ENCODE data around the gene MSN. TPM values are rescaled to one million over a fixed set of nuclear protein-coding genes. Genes with fewer than 3 reads are reported as not detected.
A peak's percentile ranks its signal among the peaks of the same experiment; 100 is the strongest.

Gene MSN
- total RNA-seq, 1 donor from 2014 or later = 384 TPM

DNA sequence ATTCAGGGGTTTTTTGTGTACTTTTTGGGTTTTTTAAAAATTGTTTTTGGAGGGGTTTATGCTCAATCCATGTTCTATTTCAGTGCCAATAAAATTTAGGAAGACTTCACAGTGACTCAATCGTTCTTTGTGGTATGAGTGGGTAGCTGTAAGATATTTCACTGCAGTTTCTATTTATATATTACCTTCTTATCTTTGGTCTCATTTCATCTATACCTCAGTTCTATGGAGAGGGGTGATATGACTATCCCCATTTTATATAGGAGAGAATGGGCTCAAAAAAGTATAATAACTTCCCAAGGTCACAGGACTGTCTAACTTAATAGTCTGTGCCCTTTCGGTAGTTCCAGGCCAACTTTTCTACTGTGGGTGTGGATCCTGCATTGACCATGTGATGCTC lies 74.4 kb downstream of the MSN start:
- Mint-ChIP-seq H3K27ac (ENCODE audit: unreplicated experiment) (no peak overlapping the region), H3K4me1 (ENCODE audit: low read depth) (no peaks in the 10 kb centered on the region), H3K9me3 (ENCODE audit: low read depth) (peaks cover 6% of the 10 kb centered on the region), H3K4me3 (ENCODE audit: unreplicated experiment) (no peak overlapping the region), H3K36me3 (ENCODE audit: low read depth) (peaks cover 28% of the 10 kb centered on the region), H3K27me3 (ENCODE audit: low read depth) (no peaks in the 10 kb centered on the region)
- DNase-seq (ENCODE audit: low spot score) = no peak
- TF ChIP-seq, protein P1, sequence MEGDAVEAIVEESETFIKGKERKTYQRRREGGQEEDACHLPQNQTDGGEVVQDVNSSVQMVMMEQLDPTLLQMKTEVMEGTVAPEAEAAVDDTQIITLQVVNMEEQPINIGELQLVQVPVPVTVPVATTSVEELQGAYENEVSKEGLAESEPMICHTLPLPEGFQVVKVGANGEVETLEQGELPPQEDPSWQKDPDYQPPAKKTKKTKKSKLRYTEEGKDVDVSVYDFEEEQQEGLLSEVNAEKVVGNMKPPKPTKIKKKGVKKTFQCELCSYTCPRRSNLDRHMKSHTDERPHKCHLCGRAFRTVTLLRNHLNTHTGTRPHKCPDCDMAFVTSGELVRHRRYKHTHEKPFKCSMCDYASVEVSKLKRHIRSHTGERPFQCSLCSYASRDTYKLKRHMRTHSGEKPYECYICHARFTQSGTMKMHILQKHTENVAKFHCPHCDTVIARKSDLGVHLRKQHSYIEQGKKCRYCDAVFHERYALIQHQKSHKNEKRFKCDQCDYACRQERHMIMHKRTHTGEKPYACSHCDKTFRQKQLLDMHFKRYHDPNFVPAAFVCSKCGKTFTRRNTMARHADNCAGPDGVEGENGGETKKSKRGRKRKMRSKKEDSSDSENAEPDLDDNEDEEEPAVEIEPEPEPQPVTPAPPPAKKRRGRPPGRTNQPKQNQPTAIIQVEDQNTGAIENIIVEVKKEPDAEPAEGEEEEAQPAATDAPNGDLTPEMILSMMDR (IDR thresholded peaks at IDR 0.05) = no peak

DNA sequence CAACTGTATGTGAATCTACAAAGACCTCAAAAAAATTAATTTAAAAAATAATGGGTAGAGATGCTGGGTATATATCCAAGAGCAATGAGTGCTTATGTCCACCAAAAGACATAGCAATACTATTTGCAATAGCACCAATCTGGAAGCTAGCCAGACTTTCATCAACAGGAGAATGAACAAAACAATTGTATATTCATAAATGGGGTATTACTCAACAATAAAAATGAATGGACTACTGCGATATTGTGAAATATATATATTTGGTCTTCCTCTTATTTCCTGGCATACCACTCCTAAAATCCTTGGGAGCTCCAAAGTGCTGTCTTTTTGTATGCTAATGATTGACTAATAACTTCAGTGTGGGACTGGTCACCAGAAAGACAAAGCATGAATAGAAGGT lies 77.5 kb downstream of the MSN start:
- Mint-ChIP-seq H3K4me3 (ENCODE audit: unreplicated experiment) (no peak overlapping the region), H3K27me3 (ENCODE audit: low read depth) (no peaks in the 10 kb centered on the region), H3K36me3 (ENCODE audit: low read depth) (peaks cover 17% of the 10 kb centered on the region), H3K9me3 (ENCODE audit: low read depth) (peaks cover 4% of the 10 kb centered on the region), H3K4me1 (ENCODE audit: low read depth) (peaks cover 2% of the 10 kb centered on the region), H3K27ac (ENCODE audit: unreplicated experiment) (no peak overlapping the region)
- DNase-seq (ENCODE audit: low spot score) = no peak
- TF ChIP-seq, protein P1 (IDR thresholded peaks at IDR 0.05) = no peak

DNA sequence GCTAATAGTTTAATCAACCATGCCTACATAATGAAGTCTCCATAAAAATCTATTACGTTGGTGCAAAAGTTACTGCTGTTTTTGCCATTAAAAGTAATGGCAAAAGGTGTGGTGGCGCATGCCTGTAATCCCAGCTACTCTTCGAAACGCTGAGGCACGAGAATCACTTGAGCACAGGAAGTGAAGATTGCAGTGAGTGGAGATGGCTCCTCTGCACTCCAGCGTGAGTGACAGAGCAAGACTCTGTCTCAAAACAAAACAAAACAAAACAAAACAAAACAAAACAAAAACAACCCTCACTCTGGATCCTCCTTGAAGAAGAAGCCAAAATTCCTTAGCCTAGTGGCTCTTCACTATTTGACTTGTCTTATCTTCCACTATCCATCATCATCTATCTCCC lies 78.0 kb downstream of the MSN start:
- no peak overlapping the region for H3K4me3 Mint-ChIP-seq (ENCODE audit: unreplicated experiment)
- TF ChIP-seq, protein P1 (IDR thresholded peaks at IDR 0.05) = no peak
- peaks cover 4% of the 10 kb centered on the region for H3K9me3 Mint-ChIP-seq (ENCODE audit: low read depth)
- H3K4me1 Mint-ChIP-seq (ENCODE audit: low read depth) = peaks cover 2% of the 10 kb centered on the region
- H3K36me3 Mint-ChIP-seq (ENCODE audit: low read depth) = peaks cover 14% of the 10 kb centered on the region
- H3K27me3 Mint-ChIP-seq (ENCODE audit: low read depth) = no peaks in the 10 kb centered on the region
- H3K27ac Mint-ChIP-seq (ENCODE audit: unreplicated experiment) = no peak overlapping the region
- DNase-seq (ENCODE audit: low spot score) = no peak

DNA sequence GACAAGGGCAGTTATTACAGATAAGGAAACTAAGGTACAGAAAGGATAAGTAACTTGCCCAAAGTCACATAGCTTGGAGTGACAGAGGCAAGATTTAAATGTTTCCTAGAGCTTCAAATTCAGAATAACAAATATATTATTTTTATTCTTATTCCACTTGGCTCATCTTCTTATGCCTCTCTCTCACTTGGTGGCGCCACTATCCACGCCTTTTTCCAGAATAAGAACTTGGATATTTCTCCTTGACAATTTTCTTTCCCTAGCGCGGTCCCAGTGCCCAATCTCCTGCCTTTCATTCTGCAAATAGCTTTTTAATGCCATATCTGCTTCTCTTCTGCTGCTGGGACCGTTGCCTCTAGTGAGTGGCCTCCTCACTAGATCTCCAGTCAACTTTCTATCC lies 78.5 kb downstream of the MSN start:
- TF ChIP-seq, protein P1 (IDR thresholded peaks at IDR 0.05) = peak; percentile 39
- H3K27me3 Mint-ChIP-seq (ENCODE audit: low read depth) = no peaks in the 10 kb centered on the region
- H3K4me1 Mint-ChIP-seq (ENCODE audit: low read depth) = peaks cover 2% of the 10 kb centered on the region
- DNase-seq (ENCODE audit: low spot score) = no peak
- H3K36me3 Mint-ChIP-seq (ENCODE audit: low read depth) = peaks cover 11% of the 10 kb centered on the region
- H3K27ac Mint-ChIP-seq (ENCODE audit: unreplicated experiment) = no peak overlapping the region
- peaks cover 9% of the 10 kb centered on the region for H3K9me3 Mint-ChIP-seq (ENCODE audit: low read depth)
- H3K4me3 Mint-ChIP-seq (ENCODE audit: unreplicated experiment) = no peak overlapping the region

DNA sequence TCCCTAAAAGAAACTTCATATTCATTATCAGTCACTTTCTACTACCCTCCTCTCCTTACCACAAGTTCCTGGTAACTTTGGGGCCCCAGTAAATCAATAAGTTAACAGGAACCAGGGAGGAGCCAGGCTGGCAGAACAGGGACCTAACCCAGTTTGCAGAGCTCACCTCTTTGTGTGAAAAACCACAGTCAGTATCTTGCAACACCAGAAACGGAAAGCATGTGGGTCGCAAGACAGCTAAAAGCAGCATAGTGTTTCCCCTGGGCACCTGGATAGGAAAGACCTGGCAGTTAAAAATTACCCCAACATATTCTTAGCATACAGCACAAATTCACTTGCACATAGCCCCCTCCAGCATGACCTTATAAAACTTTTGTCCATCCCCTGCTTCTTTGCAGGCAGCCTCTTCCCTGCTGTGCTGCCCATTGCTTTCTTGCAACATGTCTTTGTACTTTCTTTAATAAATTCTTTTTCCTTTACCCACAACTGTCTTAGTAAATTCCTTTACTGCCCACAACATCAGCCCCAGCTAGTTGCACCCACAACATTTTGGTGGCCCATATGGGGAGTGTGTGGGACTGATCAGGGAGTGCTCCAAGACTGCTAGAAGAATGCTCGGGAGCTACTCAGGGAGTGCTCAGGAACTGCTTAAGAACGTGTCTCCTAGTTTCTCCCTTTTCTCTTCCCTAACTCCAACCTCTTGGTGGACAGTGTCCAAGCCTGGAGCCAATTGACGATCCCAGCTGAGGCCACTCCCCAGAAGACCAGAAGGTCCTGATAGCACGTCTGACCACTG lies 83.4 kb downstream of the MSN start:
- H3K36me3 Mint-ChIP-seq (ENCODE audit: low read depth) = no peaks in the 10 kb centered on the region
- H3K27me3 Mint-ChIP-seq (ENCODE audit: low read depth) = peaks cover 2% of the 10 kb centered on the region
- TF ChIP-seq, protein P1 (IDR thresholded peaks at IDR 0.05) = no peak
- DNase-seq (ENCODE audit: low spot score) = no peak
- peaks cover 2% of the 10 kb centered on the region for H3K4me1 Mint-ChIP-seq (ENCODE audit: low read depth)
- H3K4me3 Mint-ChIP-seq (ENCODE audit: unreplicated experiment) = no peak overlapping the region
- peaks cover 26% of the 10 kb centered on the region for H3K9me3 Mint-ChIP-seq (ENCODE audit: low read depth)
- H3K27ac Mint-ChIP-seq (ENCODE audit: unreplicated experiment) = peak overlapping the region; percentile 65

Data from chondrocyte (in vitro differentiated cells).